Measurements from ENCODE around the gene PPP1R7. TPM values are rescaled to one million over a fixed set of nuclear protein-coding genes. Genes with fewer than 3 reads are reported as not detected.
A peak's percentile ranks its signal among the peaks of the same experiment; 100 is the strongest.

PPP1R7 gene
- total and polyA plus RNA-seq, 9 of the 15 experiments (the other 6 are each of a cell fraction or from before 2014, with no cell fraction given), result 37.5 to 75.0 (median 50.5) TPM

DNA sequence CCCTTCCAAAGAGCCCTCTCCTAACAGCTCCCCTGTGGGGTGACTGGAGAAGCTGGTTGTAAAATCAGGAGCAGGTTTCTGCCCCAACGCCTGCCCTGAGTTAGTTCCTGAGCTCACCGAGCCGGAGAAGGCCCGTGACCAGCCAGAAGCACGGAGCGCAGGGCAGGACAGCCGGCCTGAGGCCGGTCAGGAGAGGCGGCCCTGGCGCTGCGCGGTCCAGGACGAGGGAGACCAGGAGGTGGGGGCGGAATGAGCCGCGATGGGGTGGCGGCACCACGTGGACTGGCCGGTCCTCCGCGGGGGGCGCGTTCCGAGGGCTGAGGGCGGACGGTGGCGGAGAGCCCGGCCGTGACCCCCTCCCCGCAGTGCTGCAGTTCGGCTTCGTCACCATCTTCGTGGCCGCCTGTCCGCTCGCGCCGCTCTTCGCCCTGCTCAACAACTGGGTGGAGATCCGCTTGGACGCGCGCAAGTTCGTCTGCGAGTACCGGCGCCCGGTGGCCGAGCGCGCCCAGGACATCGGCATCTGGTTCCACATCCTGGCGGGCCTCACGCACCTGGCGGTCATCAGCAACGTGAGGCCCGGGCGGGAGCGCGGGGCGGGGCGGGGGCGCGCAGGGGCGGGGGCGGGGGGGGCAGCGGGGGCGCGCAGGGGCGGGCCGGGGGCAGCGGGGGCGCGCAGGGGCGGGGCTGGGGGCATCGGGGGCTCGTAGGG lies 67.2 kb downstream of the PPP1R7 start (continued):
- TF ChIP-seq, protein P1, sequence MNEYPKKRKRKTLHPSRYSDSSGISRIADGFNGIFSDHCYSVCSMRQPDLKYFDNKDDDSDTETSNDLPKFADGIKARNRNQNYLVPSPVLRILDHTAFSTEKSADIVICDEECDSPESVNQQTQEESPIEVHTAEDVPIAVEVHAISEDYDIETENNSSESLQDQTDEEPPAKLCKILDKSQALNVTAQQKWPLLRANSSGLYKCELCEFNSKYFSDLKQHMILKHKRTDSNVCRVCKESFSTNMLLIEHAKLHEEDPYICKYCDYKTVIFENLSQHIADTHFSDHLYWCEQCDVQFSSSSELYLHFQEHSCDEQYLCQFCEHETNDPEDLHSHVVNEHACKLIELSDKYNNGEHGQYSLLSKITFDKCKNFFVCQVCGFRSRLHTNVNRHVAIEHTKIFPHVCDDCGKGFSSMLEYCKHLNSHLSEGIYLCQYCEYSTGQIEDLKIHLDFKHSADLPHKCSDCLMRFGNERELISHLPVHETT (CRISPR knock-in tag; conservative IDR thresholded peaks at IDR 0.05 in 1 of 2, IDR thresholded peaks at IDR 0.05 in 1 of 2), result 0 out of 4 replicates have a peak, but pooled peaks of 1 of the 2 experiments have one; percentile 65
- TF ChIP-seq ETS2 (tag; IDR thresholded peaks at IDR 0.05; ENCODE audit: borderline replicate concordance, poor library complexity, severe bottlenecking), result no peak
- TF ChIP-seq HDAC1 (IDR thresholded peaks at IDR 0.05), result peak in 1 of 2 experiments; percentile 33; a peak in 1 of 4 replicates
- TF ChIP-seq L3MBTL2 (IDR thresholded peaks at IDR 0.05), result peak; percentile 71
- TF ChIP-seq, protein P2, sequence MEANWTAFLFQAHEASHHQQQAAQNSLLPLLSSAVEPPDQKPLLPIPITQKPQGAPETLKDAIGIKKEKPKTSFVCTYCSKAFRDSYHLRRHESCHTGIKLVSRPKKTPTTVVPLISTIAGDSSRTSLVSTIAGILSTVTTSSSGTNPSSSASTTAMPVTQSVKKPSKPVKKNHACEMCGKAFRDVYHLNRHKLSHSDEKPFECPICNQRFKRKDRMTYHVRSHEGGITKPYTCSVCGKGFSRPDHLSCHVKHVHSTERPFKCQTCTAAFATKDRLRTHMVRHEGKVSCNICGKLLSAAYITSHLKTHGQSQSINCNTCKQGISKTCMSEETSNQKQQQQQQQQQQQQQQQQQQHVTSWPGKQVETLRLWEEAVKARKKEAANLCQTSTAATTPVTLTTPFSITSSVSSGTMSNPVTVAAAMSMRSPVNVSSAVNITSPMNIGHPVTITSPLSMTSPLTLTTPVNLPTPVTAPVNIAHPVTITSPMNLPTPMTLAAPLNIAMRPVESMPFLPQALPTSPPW (CRISPR knock-in tag; IDR thresholded peaks at IDR 0.05), result peak; percentile 85
- peak; percentile 71; the same call in 1 of the 2 replicates for TF ChIP-seq ZNF197 (CRISPR knock-in tag; IDR thresholded peaks at IDR 0.05; ENCODE audit: low read depth)
- TF ChIP-seq, protein P3, sequence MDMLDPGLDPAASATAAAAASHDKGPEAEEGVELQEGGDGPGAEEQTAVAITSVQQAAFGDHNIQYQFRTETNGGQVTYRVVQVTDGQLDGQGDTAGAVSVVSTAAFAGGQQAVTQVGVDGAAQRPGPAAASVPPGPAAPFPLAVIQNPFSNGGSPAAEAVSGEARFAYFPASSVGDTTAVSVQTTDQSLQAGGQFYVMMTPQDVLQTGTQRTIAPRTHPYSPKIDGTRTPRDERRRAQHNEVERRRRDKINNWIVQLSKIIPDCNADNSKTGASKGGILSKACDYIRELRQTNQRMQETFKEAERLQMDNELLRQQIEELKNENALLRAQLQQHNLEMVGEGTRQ (CRISPR knock-in tag; IDR thresholded peaks at IDR 0.05), result peak; percentile 35
- TF ChIP-seq, protein P4, sequence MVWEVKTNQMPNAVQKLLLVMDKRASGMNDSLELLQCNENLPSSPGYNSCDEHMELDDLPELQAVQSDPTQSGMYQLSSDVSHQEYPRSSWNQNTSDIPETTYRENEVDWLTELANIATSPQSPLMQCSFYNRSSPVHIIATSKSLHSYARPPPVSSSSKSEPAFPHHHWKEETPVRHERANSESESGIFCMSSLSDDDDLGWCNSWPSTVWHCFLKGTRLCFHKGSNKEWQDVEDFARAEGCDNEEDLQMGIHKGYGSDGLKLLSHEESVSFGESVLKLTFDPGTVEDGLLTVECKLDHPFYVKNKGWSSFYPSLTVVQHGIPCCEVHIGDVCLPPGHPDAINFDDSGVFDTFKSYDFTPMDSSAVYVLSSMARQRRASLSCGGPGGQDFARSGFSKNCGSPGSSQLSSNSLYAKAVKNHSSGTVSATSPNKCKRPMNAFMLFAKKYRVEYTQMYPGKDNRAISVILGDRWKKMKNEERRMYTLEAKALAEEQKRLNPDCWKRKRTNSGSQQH (CRISPR knock-in tag; IDR thresholded peaks at IDR 0.05), result no peak
- TF ChIP-seq, protein P5, sequence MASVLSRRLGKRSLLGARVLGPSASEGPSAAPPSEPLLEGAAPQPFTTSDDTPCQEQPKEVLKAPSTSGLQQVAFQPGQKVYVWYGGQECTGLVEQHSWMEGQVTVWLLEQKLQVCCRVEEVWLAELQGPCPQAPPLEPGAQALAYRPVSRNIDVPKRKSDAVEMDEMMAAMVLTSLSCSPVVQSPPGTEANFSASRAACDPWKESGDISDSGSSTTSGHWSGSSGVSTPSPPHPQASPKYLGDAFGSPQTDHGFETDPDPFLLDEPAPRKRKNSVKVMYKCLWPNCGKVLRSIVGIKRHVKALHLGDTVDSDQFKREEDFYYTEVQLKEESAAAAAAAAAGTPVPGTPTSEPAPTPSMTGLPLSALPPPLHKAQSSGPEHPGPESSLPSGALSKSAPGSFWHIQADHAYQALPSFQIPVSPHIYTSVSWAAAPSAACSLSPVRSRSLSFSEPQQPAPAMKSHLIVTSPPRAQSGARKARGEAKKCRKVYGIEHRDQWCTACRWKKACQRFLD (CRISPR knock-in tag; IDR thresholded peaks at IDR 0.05), result peak; percentile 86
- TF ChIP-seq, protein P6, sequence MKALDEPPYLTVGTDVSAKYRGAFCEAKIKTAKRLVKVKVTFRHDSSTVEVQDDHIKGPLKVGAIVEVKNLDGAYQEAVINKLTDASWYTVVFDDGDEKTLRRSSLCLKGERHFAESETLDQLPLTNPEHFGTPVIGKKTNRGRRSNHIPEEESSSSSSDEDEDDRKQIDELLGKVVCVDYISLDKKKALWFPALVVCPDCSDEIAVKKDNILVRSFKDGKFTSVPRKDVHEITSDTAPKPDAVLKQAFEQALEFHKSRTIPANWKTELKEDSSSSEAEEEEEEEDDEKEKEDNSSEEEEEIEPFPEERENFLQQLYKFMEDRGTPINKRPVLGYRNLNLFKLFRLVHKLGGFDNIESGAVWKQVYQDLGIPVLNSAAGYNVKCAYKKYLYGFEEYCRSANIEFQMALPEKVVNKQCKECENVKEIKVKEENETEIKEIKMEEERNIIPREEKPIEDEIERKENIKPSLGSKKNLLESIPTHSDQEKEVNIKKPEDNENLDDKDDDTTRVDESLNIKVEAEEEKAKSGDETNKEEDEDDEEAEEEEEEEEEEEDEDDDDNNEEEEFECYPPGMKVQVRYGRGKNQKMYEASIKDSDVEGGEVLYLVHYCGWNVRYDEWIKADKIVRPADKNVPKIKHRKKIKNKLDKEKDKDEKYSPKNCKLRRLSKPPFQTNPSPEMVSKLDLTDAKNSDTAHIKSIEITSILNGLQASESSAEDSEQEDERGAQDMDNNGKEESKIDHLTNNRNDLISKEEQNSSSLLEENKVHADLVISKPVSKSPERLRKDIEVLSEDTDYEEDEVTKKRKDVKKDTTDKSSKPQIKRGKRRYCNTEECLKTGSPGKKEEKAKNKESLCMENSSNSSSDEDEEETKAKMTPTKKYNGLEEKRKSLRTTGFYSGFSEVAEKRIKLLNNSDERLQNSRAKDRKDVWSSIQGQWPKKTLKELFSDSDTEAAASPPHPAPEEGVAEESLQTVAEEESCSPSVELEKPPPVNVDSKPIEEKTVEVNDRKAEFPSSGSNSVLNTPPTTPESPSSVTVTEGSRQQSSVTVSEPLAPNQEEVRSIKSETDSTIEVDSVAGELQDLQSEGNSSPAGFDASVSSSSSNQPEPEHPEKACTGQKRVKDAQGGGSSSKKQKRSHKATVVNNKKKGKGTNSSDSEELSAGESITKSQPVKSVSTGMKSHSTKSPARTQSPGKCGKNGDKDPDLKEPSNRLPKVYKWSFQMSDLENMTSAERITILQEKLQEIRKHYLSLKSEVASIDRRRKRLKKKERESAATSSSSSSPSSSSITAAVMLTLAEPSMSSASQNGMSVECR (CRISPR knock-in tag; IDR thresholded peaks at IDR 0.05), result 0 out of 2 replicates have a peak, but pooled peaks have one; percentile 19
- TF ChIP-seq SP1 (CRISPR knock-in tag; IDR thresholded peaks at IDR 0.05), result peak; percentile 43; the same call in 1 of the 2 replicates

Measured in K562 (cell line).